ENCODE results near the gene PTGIS. TPM values are rescaled to one million over a fixed set of nuclear protein-coding genes. Genes with fewer than 3 reads are reported as not detected.

PTGIS gene
- total RNA-seq, 1 donor from 2014 or later = 0.13 TPM

DNA sequence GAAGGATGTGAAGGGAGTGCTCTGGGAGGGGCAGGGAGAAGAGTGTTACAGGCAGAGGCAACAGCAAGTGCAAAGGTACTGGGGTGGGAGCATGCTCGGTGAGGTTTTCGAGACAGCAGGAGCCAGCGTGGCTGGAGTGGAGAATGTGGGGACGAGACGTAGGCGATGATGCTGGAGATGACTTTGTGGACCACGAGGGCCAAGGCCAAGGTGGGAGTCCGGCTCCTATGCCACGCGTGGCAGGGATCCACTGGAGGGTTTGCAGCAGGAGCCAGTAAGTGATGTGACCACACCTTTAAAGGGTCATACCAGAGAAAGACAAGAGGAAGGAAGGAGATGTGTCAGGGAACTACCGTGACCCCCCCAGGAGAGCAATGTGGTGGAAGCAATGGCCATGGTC, 7.3 kb downstream of the PTGIS start:
- DNase-seq (ENCODE audit: low read depth in 2 of 2) = no peak

DNA sequence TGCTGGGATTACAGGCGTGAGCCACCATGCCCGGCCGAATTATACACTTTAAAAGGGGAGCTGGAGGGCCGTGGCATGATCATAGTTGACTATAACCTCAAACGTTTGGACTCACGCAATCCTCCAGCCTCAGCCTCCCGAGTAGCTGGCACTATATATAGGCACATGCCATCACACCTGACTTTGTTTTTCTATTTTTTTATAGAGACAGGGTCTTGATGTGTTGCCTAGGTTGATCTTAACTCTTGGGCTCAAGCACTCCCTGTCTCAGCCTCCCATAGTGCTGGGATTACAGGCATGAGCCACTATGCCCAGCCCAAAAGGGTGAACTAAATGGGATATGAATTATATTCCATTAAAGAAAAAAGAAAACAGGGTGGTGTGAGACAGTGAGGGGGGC, 7.8 kb downstream of the PTGIS start:
- DNase-seq (ENCODE audit: low read depth in 2 of 2) = no peak

DNA sequence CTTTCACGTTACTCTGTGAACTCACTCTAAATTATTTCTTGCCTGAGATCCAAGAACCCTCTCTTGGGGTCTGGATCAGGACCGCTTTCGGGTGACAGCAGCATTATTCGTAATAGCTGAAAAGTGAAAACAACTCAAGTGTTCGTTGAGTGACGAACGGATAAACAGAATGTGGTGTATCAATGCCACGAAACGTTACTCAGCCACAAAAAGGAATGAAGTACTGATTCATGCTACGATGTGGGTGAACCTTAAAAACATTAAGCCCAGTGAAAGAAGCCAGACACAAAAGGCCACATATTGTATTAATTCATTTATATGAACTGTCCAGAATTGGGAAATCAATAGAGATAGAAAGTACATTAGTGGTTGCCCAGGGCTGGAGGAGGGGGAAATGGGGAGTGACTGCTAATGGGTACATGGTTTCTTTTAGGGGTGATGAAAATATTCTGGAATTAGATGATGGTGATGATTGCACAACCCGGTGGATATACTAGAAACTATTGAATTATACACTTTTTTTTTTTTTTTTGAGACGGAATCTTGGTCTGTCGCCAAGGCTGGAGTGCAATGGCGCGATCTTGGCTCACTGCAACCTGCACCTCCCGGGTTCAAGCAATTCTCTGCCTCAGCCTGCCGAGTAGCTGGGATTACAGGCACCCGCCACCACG, 8.4 kb downstream of the PTGIS start:
- DNase-seq (ENCODE audit: low read depth in 2 of 2) = no peak

DNA sequence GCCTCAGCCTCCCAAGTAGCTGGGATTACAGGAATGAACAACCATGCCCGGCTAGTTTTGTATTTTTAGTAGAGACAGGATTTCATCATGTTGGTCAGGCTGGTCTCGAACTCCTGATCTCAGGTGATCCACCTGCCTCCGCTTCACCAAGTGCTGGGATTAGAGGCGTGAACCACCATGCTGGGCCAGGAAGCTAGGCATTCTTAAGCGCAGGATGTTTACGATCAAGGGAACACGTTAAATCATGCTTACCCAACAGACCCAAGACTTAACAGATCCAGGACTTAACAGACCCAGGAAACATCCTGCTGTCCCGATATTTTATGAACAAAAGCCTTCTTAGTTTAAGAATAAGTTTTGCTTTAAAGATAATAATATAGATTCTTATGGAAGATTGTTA, 9.1 kb downstream of the PTGIS start:
- DNase-seq (ENCODE audit: low read depth in 2 of 2) = no peak

DNA sequence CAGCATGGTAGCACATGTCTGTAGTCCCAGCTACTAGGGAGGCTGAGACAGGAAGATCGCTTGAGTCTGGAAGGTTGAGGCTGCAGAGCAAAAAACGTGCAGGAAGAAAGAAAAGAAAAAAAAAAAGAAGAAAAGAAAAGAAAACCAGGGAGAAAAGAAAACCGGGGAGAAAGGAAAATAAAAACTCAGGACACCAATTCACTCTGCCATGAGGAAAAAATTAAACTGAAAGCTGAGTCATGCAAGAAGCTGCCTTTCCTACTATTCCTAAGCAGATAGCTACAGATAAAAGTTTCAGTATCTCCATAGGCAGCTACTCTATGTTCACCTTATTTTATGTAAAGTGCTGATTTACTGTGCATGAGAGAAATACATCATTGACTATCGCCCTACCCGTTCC, 10.5 kb downstream of the PTGIS start:
- DNase-seq (ENCODE audit: low read depth in 2 of 2) = no peak

DNA sequence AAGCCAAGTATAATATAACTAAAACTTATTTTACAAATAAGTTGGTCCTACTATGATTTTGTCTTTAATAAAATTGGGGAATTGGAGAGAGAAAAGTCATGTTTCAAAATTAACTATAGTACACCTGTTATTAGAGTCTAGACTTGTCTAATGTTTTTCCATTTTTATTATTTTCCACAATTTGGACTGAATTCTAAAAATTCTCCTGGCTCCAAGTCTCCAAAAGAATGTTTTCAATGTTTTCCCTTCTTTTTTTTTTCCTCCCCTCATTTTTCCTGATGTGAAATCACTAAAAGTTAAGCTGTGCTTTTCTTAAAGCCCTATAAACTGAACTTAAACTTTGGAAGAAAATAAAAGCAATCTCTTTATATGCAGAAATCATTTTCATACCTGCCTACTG, 11.3 kb downstream of the PTGIS start:
- no peak for DNase-seq (ENCODE audit: low read depth in 2 of 2)

DNA sequence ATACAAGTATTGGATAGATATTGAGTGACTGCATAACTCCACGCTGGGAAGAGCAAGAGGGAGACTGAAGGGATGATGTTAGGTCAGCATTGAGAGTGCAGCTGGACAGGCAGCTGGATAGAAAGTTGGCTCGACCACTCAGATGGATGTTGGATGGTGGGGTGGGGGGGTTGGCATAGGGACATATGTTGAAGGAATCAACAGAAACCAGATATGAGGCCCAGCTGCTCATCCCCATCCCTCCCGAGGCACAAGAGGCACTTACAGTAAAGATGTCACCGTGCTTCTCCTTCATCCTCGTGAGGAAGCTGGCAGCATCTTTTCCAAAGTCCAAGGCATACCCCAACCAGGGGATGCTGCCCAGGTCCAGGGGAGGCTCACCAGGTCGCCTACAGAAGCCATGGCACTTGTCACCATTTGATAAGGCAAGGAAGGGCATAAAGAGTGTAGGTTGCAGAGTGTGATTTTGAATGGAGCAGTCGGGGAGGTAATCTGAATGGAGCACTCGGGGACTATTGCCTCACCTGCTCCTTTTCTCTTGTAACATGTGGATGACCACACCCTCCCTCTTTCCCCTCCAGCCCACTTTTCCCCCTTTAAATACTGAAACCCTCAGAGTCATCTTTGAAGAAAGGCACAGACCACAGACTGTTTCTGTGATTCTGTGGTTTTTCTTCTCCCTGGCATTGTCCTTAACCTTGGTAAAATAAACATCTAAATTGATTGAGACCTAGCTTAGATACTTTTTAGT, 18.0 kb downstream of the PTGIS start:
- no peak for DNase-seq (ENCODE audit: low read depth in 2 of 2)

DNA sequence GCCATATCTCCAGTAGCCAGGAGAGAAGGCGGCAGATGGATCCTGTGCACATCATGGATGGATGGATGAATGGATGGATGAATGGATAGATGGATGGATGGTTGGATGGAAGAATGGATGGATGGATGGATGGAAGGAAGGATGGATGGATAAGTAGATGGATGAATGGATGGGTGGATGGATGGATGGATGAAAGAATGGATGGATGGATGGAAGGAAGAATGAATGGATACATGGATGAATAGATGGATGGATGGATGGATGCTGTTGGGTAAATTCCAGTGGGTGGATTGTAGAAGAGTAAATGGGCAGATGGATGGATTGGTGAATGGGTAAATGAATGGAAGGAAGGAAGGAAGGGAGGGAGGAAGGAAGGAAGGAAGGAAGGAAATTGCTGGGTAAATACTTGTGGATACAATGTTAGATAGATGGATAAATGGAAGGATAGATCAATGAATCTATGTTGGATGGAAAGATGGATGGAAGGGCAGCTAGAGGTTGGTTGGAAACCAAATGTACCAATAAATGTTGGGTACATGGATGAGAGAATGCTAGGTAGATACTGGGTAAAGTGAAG, 19.5 kb downstream of the PTGIS start:
- DNase-seq (ENCODE audit: low read depth in 2 of 2) = no peak

DNA sequence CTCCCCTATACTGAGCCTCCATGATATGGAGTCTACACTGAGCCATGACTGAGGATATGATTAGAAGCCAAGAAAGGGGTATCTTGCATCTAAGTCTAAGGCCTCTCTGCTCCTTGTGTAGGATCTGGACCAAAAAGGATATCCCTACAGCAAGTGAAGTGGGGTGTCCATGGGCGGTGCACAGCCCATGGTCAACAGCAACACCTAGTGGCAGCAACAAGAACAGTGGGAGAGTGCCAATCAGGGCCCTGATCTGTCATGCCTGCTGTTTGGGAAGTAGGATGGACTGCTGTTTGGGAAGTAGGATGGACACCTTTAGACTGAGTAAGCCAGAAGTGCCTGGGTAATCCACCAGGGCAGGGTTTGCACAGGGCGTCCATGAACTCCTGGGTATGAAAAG, 22.4 kb downstream of the PTGIS start:
- DNase-seq (ENCODE audit: low read depth in 2 of 2) = no peak

DNA sequence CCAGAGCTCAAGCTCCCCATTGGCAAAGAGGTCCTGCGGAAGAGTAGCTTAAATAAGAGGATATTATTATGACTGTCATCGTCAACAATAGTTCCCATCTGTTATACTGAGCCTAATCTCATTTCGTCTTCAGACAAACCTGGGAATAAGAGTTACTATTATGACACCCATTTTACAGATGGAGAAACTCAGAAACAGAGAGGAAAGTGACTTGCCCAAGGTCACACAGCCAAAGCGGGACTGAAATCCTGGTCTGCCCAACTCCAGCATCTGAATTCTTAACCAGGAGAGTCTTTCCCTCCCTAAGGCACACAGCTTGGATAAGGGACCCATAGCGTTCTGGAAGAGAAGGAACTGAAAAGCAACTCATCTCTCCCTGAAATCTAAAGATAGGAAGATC, 23.4 kb downstream of the PTGIS start:
- no peak for DNase-seq (ENCODE audit: low read depth in 2 of 2)

DNA sequence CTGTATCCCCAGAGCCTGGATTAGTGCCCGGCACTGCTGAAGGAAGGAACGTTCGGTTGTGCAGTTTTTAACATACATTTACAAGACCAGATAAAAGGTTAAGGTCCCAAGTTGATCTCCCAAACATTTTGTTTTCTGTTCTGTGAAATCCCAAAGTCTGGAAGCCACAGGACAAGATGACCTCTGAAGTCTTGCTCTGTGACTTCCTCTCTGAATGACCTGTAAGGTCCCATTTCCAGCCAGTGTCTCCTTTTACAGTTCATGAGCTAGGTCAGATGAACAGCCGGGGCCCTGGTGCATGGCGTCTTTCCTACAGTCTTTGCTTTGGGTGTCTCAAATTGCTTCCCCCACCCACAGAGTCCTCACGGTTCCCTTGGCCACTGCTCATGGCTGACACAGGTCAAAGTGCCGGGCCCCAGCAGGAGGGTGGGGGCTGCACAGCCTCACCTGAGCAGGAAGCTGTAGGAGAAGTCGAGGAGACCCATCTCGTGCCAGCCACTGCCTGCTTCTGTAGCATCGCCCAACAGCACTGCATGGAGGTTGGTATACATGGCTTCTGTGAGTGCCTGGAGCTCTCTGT, 24.0 kb downstream of the PTGIS start:
- no peak for DNase-seq (ENCODE audit: low read depth in 2 of 2)

DNA sequence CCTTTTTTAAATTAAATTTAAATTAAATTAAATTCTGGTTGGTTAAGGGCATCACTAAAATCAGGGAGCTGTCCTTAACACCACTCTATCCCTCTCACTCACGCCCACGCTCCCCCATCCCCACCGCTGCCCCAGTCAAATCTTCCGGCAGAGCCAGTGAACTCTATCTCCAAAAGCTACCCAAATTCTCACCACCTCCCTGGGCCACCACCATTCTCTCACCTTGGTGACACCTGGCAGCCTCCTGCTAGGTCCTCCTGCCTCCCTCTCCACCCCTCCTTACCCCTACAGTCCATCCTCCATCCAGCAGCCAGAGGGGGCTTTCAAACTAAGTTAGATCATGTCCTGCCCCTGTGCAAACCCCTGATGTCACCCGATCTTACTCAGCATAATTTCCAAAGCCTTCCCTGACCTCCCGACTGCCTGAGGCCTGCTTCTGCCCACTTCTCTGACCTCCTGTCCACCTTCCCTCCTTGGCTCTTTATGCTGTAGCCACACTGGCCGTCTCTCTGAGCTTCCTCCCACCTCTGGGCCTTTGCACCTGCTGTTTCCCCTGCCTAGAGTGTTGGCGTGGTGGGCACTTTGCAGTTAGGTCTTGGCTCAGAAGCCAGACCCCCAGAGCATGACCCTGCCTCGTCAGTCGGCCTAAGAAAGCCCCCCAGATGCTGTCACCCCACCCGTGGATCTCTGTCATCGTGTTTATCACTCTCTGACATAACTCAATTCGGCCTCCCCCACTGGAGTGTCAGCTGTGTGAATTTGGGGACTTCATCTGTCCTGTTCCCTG, 24.7 kb downstream of the PTGIS start:
- DNase-seq (ENCODE audit: low read depth in 2 of 2) = no peak

DNA sequence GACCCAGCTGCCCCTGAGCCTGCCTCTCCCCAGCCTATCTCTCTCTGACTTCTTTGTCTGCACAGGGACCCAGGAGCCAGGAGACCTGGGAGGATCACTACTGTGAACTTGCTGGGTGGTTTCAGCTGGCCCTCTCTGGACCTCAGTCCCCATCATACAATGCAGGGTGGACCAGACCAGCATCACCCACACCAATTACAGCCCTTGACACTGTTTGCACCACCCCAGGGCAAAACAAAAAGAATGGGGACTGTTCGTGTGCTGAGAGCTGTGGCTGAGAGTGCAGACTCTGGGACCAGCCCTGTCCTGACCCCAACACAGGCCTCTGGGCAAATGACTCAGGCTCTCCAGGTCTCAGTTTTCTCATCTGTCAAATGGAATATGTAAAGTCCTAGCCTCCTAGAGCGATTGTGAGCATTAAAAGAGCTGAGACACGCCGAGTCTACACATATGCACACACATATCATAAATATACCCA, 25.4 kb downstream of the PTGIS start:
- DNase-seq (ENCODE audit: low read depth in 2 of 2) = no peak

DNA sequence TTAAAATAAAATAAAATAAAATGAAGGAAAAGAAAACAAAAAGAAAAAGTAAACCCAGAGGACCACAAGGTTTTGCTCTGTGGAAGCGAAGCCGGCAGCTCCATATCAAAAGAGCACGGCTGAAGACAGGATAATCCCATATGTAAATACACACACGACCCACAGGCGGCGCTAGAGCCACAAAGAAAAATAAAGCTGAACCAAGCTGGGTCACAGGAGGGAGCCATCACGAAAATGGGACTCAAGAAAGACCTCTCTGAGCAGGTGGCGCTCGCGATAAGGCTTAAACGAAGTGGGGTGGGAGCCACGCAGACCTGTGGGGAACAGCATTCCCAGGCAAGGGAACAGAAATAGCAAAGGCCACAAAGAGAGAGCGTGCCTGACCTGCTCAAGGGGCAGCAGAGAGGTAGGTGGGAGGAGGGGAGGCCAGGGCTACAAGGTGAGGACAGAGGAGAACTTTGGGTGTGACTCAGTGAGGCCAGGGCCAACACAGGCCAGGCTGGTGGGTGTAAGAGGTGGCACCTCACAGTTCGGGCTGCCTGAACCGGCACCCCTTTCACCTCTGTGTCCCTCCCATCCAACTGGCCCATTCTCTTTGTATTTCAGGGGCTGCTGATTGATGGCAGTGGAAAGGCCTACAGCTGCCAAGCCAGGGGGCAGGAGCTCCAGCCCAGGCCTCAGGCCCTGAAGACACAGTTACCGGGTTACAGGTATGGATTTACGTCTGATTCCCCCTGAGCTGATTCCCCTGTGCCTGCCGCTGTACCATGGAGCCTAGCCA, 26.0 kb downstream of the PTGIS start:
- DNase-seq (ENCODE audit: low read depth in 2 of 2) = peak; percentile 38 to 78

DNA sequence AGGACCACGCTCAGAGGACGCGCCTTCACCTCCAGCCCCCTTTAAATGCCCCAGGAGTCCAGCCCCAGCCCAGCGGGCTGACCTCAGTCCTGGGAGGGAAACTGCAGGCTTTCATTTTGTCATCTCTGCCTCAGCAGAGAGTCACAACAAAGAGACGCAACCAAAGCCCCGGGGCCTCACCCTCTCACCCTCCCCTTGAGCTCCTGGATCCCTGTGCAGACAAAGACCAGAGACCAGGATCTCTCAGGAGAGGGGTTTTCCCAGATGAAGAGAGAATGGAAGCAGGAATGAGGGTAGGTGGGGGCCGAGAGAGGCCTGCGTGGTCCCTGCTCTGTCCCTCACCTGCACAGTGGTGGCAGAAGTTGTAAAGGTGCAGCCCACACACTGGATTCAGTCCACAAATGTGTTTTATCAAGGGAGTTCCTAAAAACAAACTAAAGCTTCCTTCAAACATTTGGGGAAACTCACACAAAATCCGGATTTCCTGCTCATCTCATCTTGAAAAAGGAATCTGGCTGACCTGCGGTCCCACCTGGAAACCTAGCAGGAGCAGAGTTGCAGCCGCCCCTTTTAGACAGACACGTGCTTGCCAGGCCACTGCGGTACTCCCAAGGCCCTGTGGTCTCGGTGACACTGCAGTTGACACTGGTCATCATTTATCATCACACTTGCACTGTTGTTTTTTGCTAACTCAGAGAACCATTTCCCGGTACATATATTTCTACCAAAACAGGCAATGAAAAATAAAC, 27.1 kb downstream of the PTGIS start:
- DNase-seq (ENCODE audit: low read depth in 2 of 2) = no peak

DNA sequence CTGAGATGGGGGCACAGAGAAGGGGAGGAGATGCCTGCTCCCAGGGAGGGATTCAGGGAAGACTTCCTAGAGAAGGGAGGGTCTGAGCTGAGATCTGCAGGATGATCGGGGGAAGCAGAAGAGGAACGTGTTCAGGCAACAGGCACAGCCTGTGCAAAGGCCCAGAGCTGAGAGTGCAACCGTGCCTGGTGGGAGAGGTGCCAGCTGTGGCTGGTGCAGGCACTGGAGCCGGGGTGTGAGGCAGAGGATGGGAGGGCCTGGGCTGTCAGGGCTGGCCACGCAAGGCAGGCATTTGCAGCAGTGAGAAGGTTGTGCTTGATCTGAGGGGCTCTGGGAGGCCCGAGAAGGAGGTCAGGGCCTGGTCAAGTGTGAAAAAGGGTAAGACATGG, 27.7 kb downstream of the PTGIS start:
- DNase-seq (ENCODE audit: low read depth in 2 of 2) = no peak

DNA sequence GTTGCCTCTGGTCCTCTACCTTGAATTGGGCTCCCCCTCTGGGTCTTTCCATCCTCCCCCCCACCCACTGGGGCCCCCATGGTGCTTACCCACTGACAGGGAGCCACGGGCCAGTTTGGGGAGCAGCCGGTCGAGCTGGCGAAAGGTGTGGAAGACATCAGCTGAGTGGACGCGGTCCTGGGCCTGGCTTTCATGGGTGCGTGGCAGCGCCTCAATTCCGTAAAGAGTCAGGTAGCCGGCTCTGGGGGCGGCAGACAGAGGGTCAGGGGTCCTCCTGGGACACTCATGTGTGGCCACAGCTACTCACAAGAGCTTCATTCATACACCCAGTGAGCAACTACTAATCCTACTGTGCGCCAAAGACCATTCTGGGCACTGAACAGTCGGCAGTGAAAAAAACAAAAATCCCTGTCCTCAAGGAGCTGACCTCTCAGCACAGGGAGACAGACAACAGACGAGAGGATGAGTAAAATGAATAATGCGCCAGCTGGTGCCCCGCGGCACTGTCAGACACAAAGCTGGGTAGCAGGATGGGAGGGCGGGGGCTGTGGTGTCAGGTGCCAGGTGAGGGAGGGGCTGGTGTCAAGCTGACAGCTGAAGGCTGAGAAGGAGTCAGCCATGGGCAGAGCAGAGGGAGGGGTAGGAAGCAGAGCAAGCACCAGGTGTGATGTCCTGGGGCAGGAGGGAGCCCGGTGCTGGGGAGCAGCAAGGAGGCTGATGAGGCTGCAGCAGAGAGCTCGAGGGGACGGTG, 28.3 kb downstream of the PTGIS start:
- DNase-seq (ENCODE audit: low read depth in 2 of 2) = no peak

DNA sequence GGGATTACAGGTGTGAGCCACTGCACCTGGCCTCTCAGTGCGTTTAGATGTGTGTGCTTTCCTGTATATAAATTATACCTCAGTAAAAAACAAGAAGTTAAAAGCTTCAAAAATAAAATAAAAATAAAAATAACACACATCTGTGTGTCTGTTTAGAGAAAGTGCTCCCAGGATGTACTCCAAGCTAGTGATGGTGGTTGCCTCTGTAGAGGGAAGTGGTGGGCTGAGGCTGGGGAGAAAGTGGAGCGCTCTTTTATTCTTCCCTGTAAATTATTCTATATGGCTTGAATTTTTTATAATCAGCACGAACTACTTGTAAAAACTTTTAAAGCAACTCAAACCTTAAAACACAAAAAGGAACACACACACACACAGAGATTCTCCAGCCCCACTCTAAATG, 29.0 kb downstream of the PTGIS start:
- no peak for DNase-seq (ENCODE audit: low read depth in 2 of 2)

DNA sequence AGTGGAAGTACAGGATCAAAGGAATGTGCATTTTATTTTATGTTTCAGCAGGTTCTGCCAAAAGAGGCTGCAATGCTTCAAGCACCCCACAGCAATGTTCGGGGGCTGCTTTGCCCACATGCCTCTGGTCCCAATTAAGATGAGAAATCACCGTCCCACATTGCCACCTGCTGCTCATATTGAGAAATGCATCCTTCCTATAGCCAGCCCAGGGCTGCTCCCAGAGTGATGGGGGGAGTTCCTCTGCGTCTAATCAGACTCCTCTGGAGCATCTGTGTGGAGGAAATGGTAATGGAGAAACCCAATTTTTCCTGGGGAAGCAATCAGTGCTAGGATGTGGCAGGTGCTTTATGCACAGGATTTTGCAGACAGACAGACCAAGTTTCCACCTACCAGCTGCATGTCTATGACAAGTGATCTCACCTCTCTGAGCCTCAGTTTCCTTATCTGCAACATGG, 33.7 kb downstream of the PTGIS start:
- DNase-seq (ENCODE audit: low read depth in 2 of 2) = peak; percentile 10 to 46

Data from dermis microvascular lymphatic vessel endothelial cell (primary cell).